Heart left ventricle (tissue), 13 donors: ENCODE measurements around the gene SUPT4H1.

Experiments used
- CTCF ChIP-seq, 12 donors: fragments of 200-600 bp; sonication (generic) in 4 of 12; IDR thresholded peaks; one replicate each; pipeline versions ENCODE4 v1.5.0 to v1.8.0; 2018 to 2022; ENCODE audit warnings: antibody characterized with exemption in 12 of 12, mild to moderate bottlenecking in 5 of 12
- POLR2A ChIP-seq, 2 donors: fragments of 450-650 bp; IDR thresholded peaks; one replicate each; pipeline ENCODE4 v1.6.1; 2017; ENCODE audit warnings: antibody characterized with exemption in 2 of 2, mild to moderate bottlenecking in 2 of 2, moderate library complexity in 2 of 2
- donor health status: ischemic (EF 13 %, LVEDD 7.1; RV severe dilation, severe dysfunction).
- donor health status: DM: no; HTN: yes; CAD: no.
- donor health status: DM: no; HTN: no; CAD: no.
- donor health status: ischemic (EF 25% LVEDD 6.9; RV normal size, moderate dysfunction).
- donor health status: ischemic (EF 25% LVEDD 5.7; RV mildly dilated, moderate dysfunction).
- donor health status: ischemic (EF 35%, LVEDD 5.7; RV mildly dilated, moderate dysfunction).
- donor health status: nonischemic (EF 11% LVEDD 7.7; RV severe dilation, severe dysfunction).
- donor health status: DM: yes; HTN: yes; CAD: no.
- donor health status: PGD.
- donor health status: ischemic (EF 29% LVEDD 5.4; RV normal size, mild dysfunction).
- donor health status: nonischemic (EF 23%, LVEDD 6.1; RV moderate dilation, normal function).

GRCh38 chr17:58319173-58320162 lies 32.5 kb downstream of the SUPT4H1 start:
- no peak for TF ChIP-seq POLR2A (IDR thresholded peaks at IDR 0.05)
- no peak for TF ChIP-seq CTCF (IDR thresholded peaks at IDR 0.05)
